ENCODE data around the gene CBLN3. TPM values are rescaled to one million over a fixed set of nuclear protein-coding genes. Genes with fewer than 3 reads are reported as not detected.
"Not testable (repeated sequence)": the region's sequence is repeated elsewhere in the genome, so short reads cannot be mapped to it uniquely, and the experiment has no call there.

Gene CBLN3
- total and polyA plus RNA-seq, 11 donors: 0.38 to 4.9 (median 0.80) TPM

DNA sequence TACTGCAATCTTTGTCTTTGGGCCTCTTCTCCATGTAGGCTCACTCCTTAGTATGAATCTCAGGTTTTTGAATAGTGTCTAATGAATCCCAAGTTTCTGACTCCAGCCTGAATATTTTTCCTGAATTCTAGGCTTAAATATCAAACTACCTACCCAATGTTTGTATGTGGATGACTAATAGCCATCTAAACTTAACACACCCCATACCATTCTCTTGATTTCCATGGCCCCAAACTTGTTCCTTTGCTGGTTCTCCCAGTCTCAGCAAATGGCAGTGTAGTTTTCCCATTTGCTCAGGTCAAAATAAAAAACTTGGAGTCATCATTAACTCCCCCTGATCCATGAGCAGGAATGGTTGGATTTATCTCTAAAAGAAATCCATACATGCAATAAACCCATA, 31.9 kb upstream of the CBLN3 start:
- ATAC-seq: no peak
- H3K4me1 ChIP-seq: peaks cover 0 to 11% (median 0%) of the 10 kb centered on the region in 12 donors
- H3K9me3 ChIP-seq: no peaks in the 10 kb centered on the region
- H3K27ac ChIP-seq: no peak overlapping the region
- H3K27me3 ChIP-seq: no peaks in the 10 kb centered on the region
- intact Hi-C loops (cut with DNase I): no loop called here
- TF ChIP-seq, protein P1, sequence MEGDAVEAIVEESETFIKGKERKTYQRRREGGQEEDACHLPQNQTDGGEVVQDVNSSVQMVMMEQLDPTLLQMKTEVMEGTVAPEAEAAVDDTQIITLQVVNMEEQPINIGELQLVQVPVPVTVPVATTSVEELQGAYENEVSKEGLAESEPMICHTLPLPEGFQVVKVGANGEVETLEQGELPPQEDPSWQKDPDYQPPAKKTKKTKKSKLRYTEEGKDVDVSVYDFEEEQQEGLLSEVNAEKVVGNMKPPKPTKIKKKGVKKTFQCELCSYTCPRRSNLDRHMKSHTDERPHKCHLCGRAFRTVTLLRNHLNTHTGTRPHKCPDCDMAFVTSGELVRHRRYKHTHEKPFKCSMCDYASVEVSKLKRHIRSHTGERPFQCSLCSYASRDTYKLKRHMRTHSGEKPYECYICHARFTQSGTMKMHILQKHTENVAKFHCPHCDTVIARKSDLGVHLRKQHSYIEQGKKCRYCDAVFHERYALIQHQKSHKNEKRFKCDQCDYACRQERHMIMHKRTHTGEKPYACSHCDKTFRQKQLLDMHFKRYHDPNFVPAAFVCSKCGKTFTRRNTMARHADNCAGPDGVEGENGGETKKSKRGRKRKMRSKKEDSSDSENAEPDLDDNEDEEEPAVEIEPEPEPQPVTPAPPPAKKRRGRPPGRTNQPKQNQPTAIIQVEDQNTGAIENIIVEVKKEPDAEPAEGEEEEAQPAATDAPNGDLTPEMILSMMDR (IDR thresholded peaks at IDR 0.05): no peak
- TF ChIP-seq POLR2A (IDR thresholded peaks at IDR 0.05): no peak
- no peak for DNase-seq
- H3K36me3 ChIP-seq: no peaks in the 10 kb centered on the region
- no peak overlapping the region for H3K4me3 ChIP-seq

DNA sequence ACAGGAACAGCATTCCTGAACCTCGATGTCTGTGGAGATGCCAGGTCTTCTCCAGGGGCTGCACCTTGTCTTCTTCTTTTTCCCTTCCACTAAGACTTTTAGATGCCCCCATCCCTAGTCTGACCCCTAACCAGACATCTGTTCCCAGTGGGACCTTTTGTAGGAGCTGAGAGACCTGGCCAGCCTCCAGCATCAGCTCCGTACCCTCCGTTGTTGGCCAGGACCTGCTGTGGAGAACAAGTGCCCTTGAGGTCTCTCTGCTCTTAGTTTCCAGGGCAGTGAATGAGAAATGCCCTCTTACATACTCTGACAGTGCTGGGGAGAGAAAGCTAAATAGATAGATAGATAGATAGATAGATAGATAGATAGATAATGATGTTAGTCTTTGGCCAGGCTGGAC, 29.9 kb upstream of the CBLN3 start:
- Histone ChIP-seq H3K27me3 (no peaks in the 10 kb centered on the region), H3K4me1 (peaks cover 0 to 11% (median 0%) of the 10 kb centered on the region in 12 donors), H3K27ac (no peak overlapping the region), H3K36me3 (no peaks in the 10 kb centered on the region), H3K9me3 (no peaks in the 10 kb centered on the region), H3K4me3 (no peak overlapping the region)
- WGBS, 4 donors: 39 to 54% (median 41%) methylated on average over 3 of the region's 3 CpGs
- no peak for DNase-seq
- TF ChIP-seq, protein P1 (IDR thresholded peaks at IDR 0.05): no peak
- ATAC-seq: no peak
- intact Hi-C loops (cut with DNase I): no loop called here

DNA sequence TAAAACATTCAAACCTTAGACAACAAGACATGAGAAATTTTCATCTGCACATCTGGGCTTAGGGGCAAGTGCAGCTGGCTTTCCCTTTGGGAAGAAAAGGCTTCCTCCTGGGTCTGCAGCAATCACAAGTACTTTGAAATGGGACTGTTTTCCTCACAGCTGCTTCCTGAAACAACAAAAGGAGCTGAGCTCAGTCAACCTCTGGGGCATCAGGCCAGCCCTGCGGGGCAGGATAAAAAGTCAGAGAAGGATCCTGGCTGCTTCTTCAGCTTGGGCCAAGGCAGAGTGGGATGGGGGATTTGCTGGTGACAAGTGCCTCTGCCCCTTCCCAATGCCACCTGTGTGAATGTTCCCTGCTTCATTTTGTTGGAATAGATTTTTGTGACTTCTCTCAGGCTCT, 29.3 kb upstream of the CBLN3 start:
- intact Hi-C loops (cut with DNase I): no loop called here
- 46 to 71% (median 56%) methylated on average over 1 of the region's 1 CpG for WGBS, 4 donors
- H3K36me3 ChIP-seq: no peaks in the 10 kb centered on the region
- H3K4me3 ChIP-seq: no peak overlapping the region
- peaks cover 0 to 11% (median 0%) of the 10 kb centered on the region in 12 donors for H3K4me1 ChIP-seq
- TF ChIP-seq POLR2A (IDR thresholded peaks at IDR 0.05): no peak
- TF ChIP-seq, protein P1 (IDR thresholded peaks at IDR 0.05): no peak
- no peak overlapping the region for H3K27ac ChIP-seq
- peak in 1 of 4 donors; percentile 44 for ATAC-seq
- H3K27me3 ChIP-seq: no peaks in the 10 kb centered on the region
- H3K9me3 ChIP-seq: peaks cover 0 to 3% (median 0%) of the 10 kb centered on the region in 12 donors
- DNase-seq: no peak

DNA sequence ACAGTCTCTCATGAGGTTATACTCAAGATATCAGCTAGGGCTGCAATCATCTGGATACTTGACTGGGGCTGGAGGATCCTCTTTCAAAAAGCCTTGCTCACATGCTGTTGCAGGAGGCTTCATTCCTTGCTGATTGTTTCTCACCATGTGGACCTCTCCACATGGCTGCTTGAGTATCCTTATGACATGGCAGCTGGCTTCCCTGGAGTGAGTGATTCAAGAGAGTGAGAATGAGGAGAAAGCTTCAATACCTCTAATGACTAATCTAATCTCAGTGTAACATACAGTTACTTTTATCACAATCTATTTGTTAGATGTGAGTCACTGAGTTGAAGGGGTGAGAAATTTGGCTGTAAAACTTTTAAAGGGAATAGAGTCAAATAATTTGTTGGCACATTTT, 27.5 kb upstream of the CBLN3 start:
- H3K4me3 ChIP-seq: no peak overlapping the region
- H3K9me3 ChIP-seq: peaks cover 0 to 4% (median 0%) of the 10 kb centered on the region in 12 donors
- intact Hi-C loops (cut with DNase I): no loop called here
- ATAC-seq (no peak), DNase-seq (no peak)
- no peaks in the 10 kb centered on the region for H3K27me3 ChIP-seq
- H3K27ac ChIP-seq: no peak overlapping the region
- H3K4me1 ChIP-seq: peaks cover 0 to 11% (median 0%) of the 10 kb centered on the region in 12 donors
- no peaks in the 10 kb centered on the region for H3K36me3 ChIP-seq
- TF ChIP-seq POLR2A (IDR thresholded peaks at IDR 0.05): no peak
- TF ChIP-seq, protein P1 (IDR thresholded peaks at IDR 0.05): no peak

DNA sequence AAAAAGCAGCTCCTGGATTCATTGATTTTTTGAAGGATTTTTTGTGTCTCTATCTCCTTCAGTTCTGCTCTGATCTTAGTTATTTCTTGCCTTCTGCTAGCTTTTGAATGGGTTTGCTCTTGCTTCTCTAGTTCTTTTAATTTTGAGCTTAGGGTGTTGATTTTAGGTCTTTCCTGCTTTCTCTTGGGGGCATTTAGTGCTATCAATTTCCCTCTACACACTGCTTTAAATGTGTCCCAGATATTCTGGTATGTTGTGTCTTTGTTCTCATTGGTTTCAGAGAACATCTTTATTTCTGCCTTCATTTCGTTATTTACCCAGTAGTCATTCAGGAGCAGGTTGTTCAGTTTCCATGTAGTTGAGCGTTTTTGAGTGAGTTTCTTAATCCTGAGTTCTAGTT, 21.4 kb upstream of the CBLN3 start:
- 81 to 91% (median 85%) methylated on average over 2 of the region's 2 CpGs for WGBS, 4 donors
- H3K4me3 ChIP-seq, H3K27ac ChIP-seq: not testable (repeated sequence)

More for the DNA sequence above, 21.4 kb upstream of the CBLN3 start:
- H3K36me3 ChIP-seq; DNase-seq; H3K9me3 ChIP-seq; H3K27me3 ChIP-seq; intact Hi-C loops (cut with DNase I); H3K4me1 ChIP-seq; ATAC-seq: not testable (repeated sequence)
